GM12878 (cell line): ENCODE data around the gene ATN1. TPM values are rescaled to one million over a fixed set of nuclear protein-coding genes. Genes with fewer than 3 reads are reported as not detected.

ENCODE experiments used
- BCL3 ChIP-seq: IDR thresholded peaks from 2 replicates; pipeline ENCODE4 v1.6.1; 2011; ENCODE audit warnings: borderline replicate concordance, low read depth, mild to moderate bottlenecking, moderate library complexity, low read length; ENCODE audit not compliant: insufficient read depth, poor library complexity, severe bottlenecking
- BMI1 ChIP-seq: fragments of 450-650 bp; IDR thresholded peaks from 2 replicates; pipeline ENCODE4 v1.6.1; 2016; ENCODE audit warnings: mild to moderate bottlenecking, moderate library complexity, borderline replicate concordance
- CEBPB ChIP-seq, 2 experiments: fragments of 150-350 bp in 1 of 2; IDR thresholded peaks; 2 replicates each; pipeline ENCODE4 v1.6.1; 2012 to 2014; ENCODE audit warnings: low read depth in 2 of 2, low read length in 2 of 2, borderline replicate concordance in 1 of 2, inconsistent platforms in 1 of 2
- FOXK2 ChIP-seq: fragments of 450-650 bp; IDR thresholded peaks from 2 replicates; pipeline ENCODE4 v1.6.1; 2017; ENCODE audit warnings: mild to moderate bottlenecking, moderate library complexity
- HDGF ChIP-seq: fragments of 450-650 bp; IDR thresholded peaks from 2 replicates; pipeline ENCODE4 v1.6.1; 2016; ENCODE audit warnings: antibody characterized with exemption
- MAX ChIP-seq: IDR thresholded peaks from 2 replicates; pipeline ENCODE4 v1.6.1; 2012; ENCODE audit warnings: low read depth, low read length, improper control_type of control experiment
- MTA2 ChIP-seq: fragments of 450-650 bp; IDR thresholded peaks from 2 replicates; pipeline ENCODE4 v1.6.1; 2016; ENCODE audit warnings: low read depth, mild to moderate bottlenecking, moderate library complexity
- MXI1 ChIP-seq: fragments of 150-350 bp; IDR thresholded peaks from 2 replicates; pipeline ENCODE4 v1.6.1; 2011; ENCODE audit warnings: low read depth, mild to moderate bottlenecking, inconsistent platforms, low read length, improper control_type of control experiment
- NFYA ChIP-seq: IDR thresholded peaks from 2 replicates; pipeline ENCODE4 v1.6.1; 2011; ENCODE audit warnings: low read depth, mild to moderate bottlenecking, low read length, improper control_type of control experiment, borderline replicate concordance
- NR2C2 ChIP-seq: IDR thresholded peaks from 2 replicates; pipeline ENCODE4 v1.6.1; 2011; ENCODE audit warnings: borderline replicate concordance, low read depth; ENCODE audit not compliant: control insufficient read depth, insufficient read length
- POLR2AphosphoS5 ChIP-seq: IDR thresholded peaks from 2 replicates; pipeline ENCODE4 v1.6.1; 2011; ENCODE audit warnings: mild to moderate bottlenecking, low read length, inconsistent platforms
- RAD51 ChIP-seq: fragments of 450-650 bp; IDR thresholded peaks from 2 replicates; pipeline ENCODE4 v1.6.1; 2016; ENCODE audit warnings: moderate library complexity, mild to moderate bottlenecking, inconsistent platforms
- RB1 ChIP-seq: fragments of 450-650 bp; formaldehyde crosslinking; IDR thresholded peaks from 2 replicates; pipeline ENCODE4 v1.6.1; 2017; ENCODE audit warnings: mild to moderate bottlenecking, borderline replicate concordance
- SKIL ChIP-seq: fragments of 450-650 bp; IDR thresholded peaks from 2 replicates; pipeline ENCODE4 v1.6.1; 2017; ENCODE audit warnings: mild to moderate bottlenecking, low read depth, inconsistent platforms; ENCODE audit not compliant: poor library complexity, severe bottlenecking
- SMAD5 ChIP-seq: IDR thresholded peaks from 2 replicates; pipeline ENCODE4 v1.6.1; 2016; ENCODE audit warnings: antibody characterized with exemption, low read depth
- SRF ChIP-seq, 2 experiments: IDR thresholded peaks; 2 replicates each; pipeline ENCODE4 v1.6.1; 2011; ENCODE audit warnings: low read depth in 2 of 2, low read length in 2 of 2, mild to moderate bottlenecking in 1 of 2, moderate library complexity in 1 of 2
- SUPT20H ChIP-seq: IDR thresholded peaks from 2 replicates; pipeline ENCODE4 v1.6.1; 2011; ENCODE audit warnings: low read depth, mild to moderate bottlenecking, low read length, moderate library complexity, borderline replicate concordance; ENCODE audit not compliant: control insufficient read depth
- TAF1 ChIP-seq: IDR thresholded peaks from 2 replicates; pipeline ENCODE4 v1.6.1; 2011; ENCODE audit warnings: mild to moderate bottlenecking, low read depth, low read length, borderline replicate concordance
- TBL1XR1 ChIP-seq: IDR thresholded peaks from 2 replicates; pipeline ENCODE4 v1.6.1; 2012; ENCODE audit warnings: low read depth, low read length, improper control_type of control experiment
- TCF7 ChIP-seq: IDR thresholded peaks from 2 replicates; pipeline ENCODE4 v1.6.1; 2014; ENCODE audit warnings: antibody characterized with exemption, borderline replicate concordance
- USF1 ChIP-seq: IDR thresholded peaks from 2 replicates; pipeline ENCODE4 v1.6.1; 2011; ENCODE audit warnings: borderline replicate concordance, low read depth, mild to moderate bottlenecking, moderate library complexity, mixed read lengths, low read length; ENCODE audit not compliant: insufficient read depth; ENCODE audit errors: extremely low read length
- ZBTB33 ChIP-seq: fragments of 450-650 bp; IDR thresholded peaks from 2 replicates; pipeline ENCODE4 v1.6.1; 2017; ENCODE audit warnings: mild to moderate bottlenecking
- ZNF217 ChIP-seq: fragments of 450-650 bp; IDR thresholded peaks from 2 replicates; pipeline ENCODE4 v1.6.1; 2017; ENCODE audit warnings: antibody characterized with exemption, mild to moderate bottlenecking
- polyA plus RNA-seq, 11 experiments: library from polyadenylated mRNA; depleted of rRNA in 4 of 11; unstranded in 6 of 11; stranded (reverse) in 5 of 11; fragments of >200 nt; fragmentation: Nextera tagmentation in 4 of 11; fragmentation: Illumina TruSeq in 1 of 11; extraction: Ambion mirVana in 4 of 11; extraction: Trizol in 1 of 11; gene quantifications; 1 replicate in 1 of 11; 2 replicates in 10 of 11; pipeline versions ENCODE4 v1.2.1 to v1.2.3, GENCODE V29; 2011 to 2016; ENCODE audit warnings: inconsistent platforms in 2 of 11, missing spikeins in 2 of 11, low read depth in 1 of 11
- total RNA-seq, 4 experiments: library from RNA; depleted of rRNA in 3 of 4; stranded (reverse); fragments of >200 nt in 3 of 4; fragmentation: Illumina TruSeq in 1 of 4; extraction: Trizol in 1 of 4; gene quantifications; 2 replicates each; pipeline versions ENCODE4 v1.2.1 to v1.2.3, GENCODE V29; 2013 to 2021

ATN1 gene
- total and polyA plus RNA-seq, 10 of the 15 experiments (the other 5 are each of a cell fraction or from before 2014, with no cell fraction given): 0.08 to 44.5 (median 5.0) TPM

- TF ChIP-seq USF1 (no peak), MTA2 (no peak; the same call in 1 of the 2 replicates), ZBTB33 (no peak), BCL3 (no peak), FOXK2 (no peak), NR2C2 (no peak), RB1 (no peak), SKIL (no peak), SUPT20H (no peak), TAF1 (no peak), NFYA (no peak), MAX (no peak), ZNF217 (no peak), SRF (IDR thresholded peaks at IDR 0.05; ENCODE audit: low read depth in 2 of 2, low read length in 2 of 2) (no peak), POLR2AphosphoS5 (peak; percentile 34; the same call in 1 of the 2 replicates), TBL1XR1 (no peak), CEBPB (IDR thresholded peaks at IDR 0.05; ENCODE audit: borderline replicate concordance in 1 of 2, low read depth in 2 of 2, low read length in 2 of 2) (no peak), BMI1 (no peak), TCF7 (no peak), RAD51 (no peak), SMAD5 (no peak), HDGF (peak; percentile 16; the same call in 1 of the 2 replicates), MXI1 (peak; percentile 76)
These were observed 18.5 kb downstream of the ATN1 start (continued) for GRCh38 chr12:6946033-6946919.
